Retinal pigment epithelial cell (primary cell): ENCODE results near the gene GJA4.
"Not testable (repeated sequence)": the region's sequence is repeated elsewhere in the genome, so short reads cannot be mapped to it uniquely, and the experiment has no call there.

ENCODE experiments used
- DNase-seq: peaks from one replicate; pipeline ENCODE4 v3.0.0-alpha.2; 2010; ENCODE audit warnings: low read depth
- H3K4me3 ChIP-seq: 2 replicates; pipeline ENCODE4 v1.5.1; 2011; ENCODE audit warnings: mild to moderate bottlenecking, low read length, control low read depth, moderate library complexity
- CTCF ChIP-seq: conservative IDR thresholded peaks from 2 replicates; pipeline ENCODE4 v1.5.1; 2011; ENCODE audit warnings: low read depth, low read length, control low read depth, inconsistent platforms

The GJA4 gene

GRCh38 chr1:34806396-34806795, 13.6 kb downstream of the GJA4 start:
- H3K4me3 ChIP-seq, result no peak overlapping the region
- no peak for TF ChIP-seq CTCF
- no peak for DNase-seq

DNA sequence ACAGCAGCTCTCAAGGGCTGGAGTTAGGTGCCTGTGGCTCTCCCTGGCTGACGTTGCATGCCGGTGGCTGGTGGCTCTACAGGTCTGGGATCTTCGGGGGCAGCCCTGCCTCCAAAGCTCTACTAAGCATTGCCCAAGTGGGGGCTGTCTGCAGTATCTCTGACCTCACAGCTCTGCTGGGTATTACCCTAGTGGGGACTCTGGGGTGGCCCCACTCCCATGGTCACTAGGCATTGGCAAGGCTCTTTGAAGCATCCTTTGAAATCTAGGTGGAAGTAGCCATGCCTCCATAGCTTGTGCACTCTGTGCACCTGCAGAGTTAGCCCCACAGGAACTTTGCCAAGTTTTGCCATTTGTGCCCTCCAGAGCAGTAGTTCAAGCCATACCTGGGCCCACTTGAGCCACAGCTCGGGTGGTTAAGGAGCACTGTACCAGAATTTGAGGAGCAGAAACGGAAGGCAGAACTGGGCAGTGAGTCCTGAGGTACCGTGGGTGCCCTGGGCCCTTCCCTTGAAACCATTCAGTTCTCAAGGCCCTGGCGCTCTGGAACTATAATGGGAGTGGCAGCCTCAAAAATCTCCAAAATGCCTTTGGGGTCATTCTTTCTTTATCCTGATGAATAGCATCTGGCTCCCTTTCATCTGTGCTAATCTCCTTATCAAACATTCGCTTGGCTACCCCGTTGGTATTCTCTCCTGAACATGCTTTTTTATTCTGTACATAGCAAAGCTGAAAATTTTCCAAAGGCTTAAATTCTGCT, 15.4 kb downstream of the GJA4 start:
- TF ChIP-seq CTCF, result no peak
- H3K4me3 ChIP-seq, result no peak overlapping the region

GRCh38 chr1:34810781-34811180, 18.0 kb downstream of the GJA4 start:
- H3K4me3 ChIP-seq, DNase-seq: not testable (repeated sequence)

More for the DNA sequence above, 15.4 kb downstream of the GJA4 start:
- DNase-seq, result no peak

DNA sequence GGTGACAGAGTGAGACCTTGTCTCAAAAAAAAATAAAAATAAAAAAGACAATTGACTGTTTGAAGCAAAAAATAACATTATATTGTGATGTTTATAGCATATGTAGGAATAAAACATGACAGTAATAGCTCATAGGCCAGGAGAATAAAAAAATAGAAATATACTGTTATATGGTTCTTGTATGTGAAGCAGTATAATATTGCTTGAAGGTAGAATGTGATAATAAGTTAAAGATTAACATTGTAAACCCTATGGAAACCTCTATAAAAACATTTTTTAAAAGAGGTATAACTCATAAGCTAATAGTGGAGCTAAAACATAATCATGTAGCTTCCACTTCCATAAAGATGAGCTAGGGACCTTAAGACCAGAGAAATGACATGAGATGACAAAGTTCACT, 23.5 kb downstream of the GJA4 start:
- no peak overlapping the region for H3K4me3 ChIP-seq
- DNase-seq, result no peak
- no peak for TF ChIP-seq CTCF

- DNase-seq, result no peak
- TF ChIP-seq CTCF, result no peak
These were observed 24.0 kb downstream of the GJA4 start for GRCh38 chr1:34816778-34817177.

GRCh38 chr1:34818862-34819261, 26.1 kb downstream of the GJA4 start:
- DNase-seq, H3K4me3 ChIP-seq: not testable (repeated sequence)

More at GRCh38 chr1:34816778-34817177, 24.0 kb downstream of the GJA4 start:
- no peak overlapping the region for H3K4me3 ChIP-seq

DNA sequence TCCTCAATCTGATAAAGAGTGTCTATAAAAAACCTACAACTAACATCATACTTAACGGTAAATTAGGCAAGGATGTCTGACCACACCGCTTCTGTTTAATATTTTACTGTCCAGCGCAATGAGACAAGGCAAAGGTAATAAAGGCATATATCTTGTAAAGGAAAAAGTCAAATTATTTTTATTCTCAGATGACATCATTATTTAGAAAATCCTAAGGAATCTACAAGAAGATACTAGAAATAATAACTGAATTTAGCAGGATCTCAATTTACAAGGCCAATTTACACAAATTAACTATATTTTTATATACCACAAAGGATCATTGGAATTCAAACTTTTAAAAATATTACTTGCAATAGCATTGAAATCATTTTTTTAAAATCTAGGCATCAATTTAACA, 29.4 kb downstream of the GJA4 start:
- TF ChIP-seq CTCF, result no peak
- no peak for DNase-seq

GRCh38 chr1:34824817-34825454, 32.1 kb downstream of the GJA4 start:
- no peak for TF ChIP-seq CTCF

More for the DNA sequence above, 29.4 kb downstream of the GJA4 start:
- no peak overlapping the region for H3K4me3 ChIP-seq

More at GRCh38 chr1:34824817-34825454, 32.1 kb downstream of the GJA4 start:
- H3K4me3 ChIP-seq, result no peak overlapping the region
- DNase-seq, result no peak
